GM12878 (cell line): ENCODE measurements around the gene TSPAN11. TPM values are rescaled to one million over a fixed set of nuclear protein-coding genes. Genes with fewer than 3 reads are reported as not detected.

Source experiments
- ATAC-seq: fragments of 200-7000 bp; cut with Tn5 transposase; 3 replicates; pipeline ENCODE4 v1.9.1; 2020; ENCODE audit warnings: mild to moderate bottlenecking, moderate library complexity
- BruUV-seq: library from RNA; stranded (reverse); fragments of 400-500 nt; replicated peaks from 2 replicates; lab custom pipeline; 2021; lab: Mats Ljungman, UMichigan
- CTCF ChIA-PET: fragments of 300-600 bp; sonication (Branson Sonifier 250); formaldehyde crosslinking; extraction: SDS; loops from one replicate; lab custom pipeline; 2021; ENCODE audit warnings: inconsistent platforms; lab: Yijun Ruan, JAX
- POLR2A ChIA-PET: fragments of 350-600 bp; formaldehyde crosslinking; extraction: SDS; loops from one replicate; lab custom pipeline; 2021; ENCODE audit warnings: inconsistent platforms; lab: Charles Lee
- RAD21 ChIA-PET: fragments of 300-600 bp; sonication (Branson Sonifier 250); formaldehyde crosslinking; loops from one replicate; lab custom pipeline; 2023; ENCODE audit warnings: antibody characterized with exemption; ENCODE audit not compliant: unreplicated experiment; lab: Charles Lee
- SMC1A ChIA-PET: fragments of 300-600 bp; sonication (Branson Sonifier 250); formaldehyde crosslinking; loops from one replicate; lab custom pipeline; 2023; ENCODE audit not compliant: unreplicated experiment, uncharacterized antibody; lab: Charles Lee
- DNase-seq: peaks from one replicate; pipeline ENCODE4 v3.0.0-alpha.2; 2011; ENCODE audit warnings: low read depth, low spot score
- FAIRE-seq: peaks from 3 replicates; lab custom pipeline; 2011; peaks lifted over from hg19 to GRCh38; lab: Jason Lieb, UNC
- H2AFZ ChIP-seq: 2 replicates; pipeline ENCODE4 v1.6.0; 2011; ENCODE audit warnings: low read depth, low read length, control low read depth; ENCODE audit not compliant: control insufficient read depth
- H3K27ac ChIP-seq: 2 replicates; pipeline ENCODE4 v1.5.1; 2011; ENCODE audit warnings: control low read depth; ENCODE audit not compliant: control insufficient read depth, insufficient read depth
- H3K27me3 ChIP-seq, 2 experiments: replicated peaks in 1 of 2; 2 replicates each; pipeline versions ENCODE4 v1.6.0 to v1.6.1; 2011; ENCODE audit warnings: low read length in 1 of 2; ENCODE audit not compliant: control insufficient read depth in 2 of 2, insufficient read depth in 2 of 2
- H3K36me3 ChIP-seq, 2 experiments: 2 replicates each; pipeline ENCODE4 v1.5.1; 2011; ENCODE audit warnings: low read length in 1 of 2; ENCODE audit not compliant: control insufficient read depth in 2 of 2, insufficient read depth in 2 of 2
- H3K4me1 ChIP-seq: 2 replicates; pipeline ENCODE4 v1.6.1; 2011; ENCODE audit warnings: mild to moderate bottlenecking, low read length, moderate library complexity, mixed read lengths; ENCODE audit not compliant: control insufficient read depth, insufficient read depth
- H3K4me2 ChIP-seq: 2 replicates; pipeline ENCODE4 v1.6.0; 2011; ENCODE audit warnings: control low read depth; ENCODE audit not compliant: control insufficient read depth, insufficient read depth
- H3K4me3 ChIP-seq: fragments of 200-600 bp; sonication (generic); 2 replicates; pipeline ENCODE4 v1.5.1; 2016
- H3K79me2 ChIP-seq: 2 replicates; pipeline ENCODE4 v1.6.0; 2011; ENCODE audit warnings: low read length; ENCODE audit not compliant: control insufficient read depth, insufficient read depth
- H3K9ac ChIP-seq: 2 replicates; pipeline ENCODE4 v1.8.0; 2011; ENCODE audit warnings: low read length, control low read depth, mixed read lengths; ENCODE audit not compliant: control insufficient read depth, insufficient read depth
- H3K9me3 ChIP-seq: replicated peaks from 3 replicates; pipeline ENCODE4 v1.5.1; 2011; ENCODE audit warnings: mild to moderate bottlenecking, low read length; ENCODE audit not compliant: control insufficient read depth, insufficient read depth
- H4K20me1 ChIP-seq: 2 replicates; pipeline ENCODE4 v1.6.0; 2011; ENCODE audit not compliant: control insufficient read depth, insufficient read depth
- BMI1 ChIP-seq: fragments of 450-650 bp; IDR thresholded peaks from 2 replicates; pipeline ENCODE4 v1.6.1; 2016; ENCODE audit warnings: mild to moderate bottlenecking, moderate library complexity, borderline replicate concordance
- CHD1 ChIP-seq: IDR thresholded peaks from 2 replicates; pipeline ENCODE4 v1.6.1; 2012; ENCODE audit warnings: low read depth, low read length, improper control_type of control experiment
- ESRRA ChIP-seq: IDR thresholded peaks from 2 replicates; pipeline ENCODE4 v1.6.1; 2012; ENCODE audit warnings: mild to moderate bottlenecking, low read length, improper control_type of control experiment
- MEF2A ChIP-seq: IDR thresholded peaks from 2 replicates; pipeline ENCODE4 v1.6.1; 2011; ENCODE audit warnings: low read depth, mild to moderate bottlenecking, low read length, moderate library complexity; ENCODE audit not compliant: insufficient read depth
- NR2C2 ChIP-seq: IDR thresholded peaks from 2 replicates; pipeline ENCODE4 v1.6.1; 2011; ENCODE audit warnings: borderline replicate concordance, low read depth; ENCODE audit not compliant: control insufficient read depth, insufficient read length
- NRF1 ChIP-seq: conservative IDR thresholded peaks from 2 replicates; pipeline ENCODE4 v1.6.1; 2011; ENCODE audit warnings: mild to moderate bottlenecking, low read depth, low read length, improper control_type of control experiment
- PAX5 ChIP-seq: IDR thresholded peaks from 2 replicates; pipeline ENCODE4 v1.6.1; 2011; ENCODE audit warnings: low read depth, low read length, borderline replicate concordance
- PAX8 ChIP-seq: fragments of 450-650 bp; IDR thresholded peaks from 2 replicates; pipeline ENCODE4 v1.6.1; 2017; ENCODE audit warnings: mild to moderate bottlenecking, moderate library complexity
- POLR2AphosphoS5 ChIP-seq: IDR thresholded peaks from 2 replicates; pipeline ENCODE4 v1.6.1; 2011; ENCODE audit warnings: mild to moderate bottlenecking, low read length, inconsistent platforms
- RAD21 ChIP-seq: IDR thresholded peaks from 2 replicates; pipeline ENCODE4 v1.6.1; 2011; ENCODE audit warnings: mild to moderate bottlenecking, low read depth, low read length, moderate library complexity; ENCODE audit not compliant: insufficient read depth
- SMAD5 ChIP-seq: IDR thresholded peaks from 2 replicates; pipeline ENCODE4 v1.6.1; 2016; ENCODE audit warnings: antibody characterized with exemption, low read depth
- SREBF2 ChIP-seq: IDR thresholded peaks from 2 replicates; pipeline ENCODE4 v1.6.1; 2012; ENCODE audit warnings: mild to moderate bottlenecking, low read length
- TCF3 ChIP-seq: IDR thresholded peaks from 2 replicates; pipeline ENCODE4 v1.6.1; 2012; ENCODE audit warnings: low read depth, mild to moderate bottlenecking, low read length, borderline replicate concordance; ENCODE audit not compliant: insufficient read depth
- ZBED1 ChIP-seq: IDR thresholded peaks from 2 replicates; pipeline ENCODE4 v1.6.1; 2016; ENCODE audit warnings: borderline replicate concordance
- ZBTB11 ChIP-seq: fragments of 450-650 bp; formaldehyde crosslinking; IDR thresholded peaks from 2 replicates; pipeline ENCODE4 v1.5.0; 2022; ENCODE audit warnings: mild to moderate bottlenecking, missing genetic modification characterization
- ZNF24 ChIP-seq: fragments of 450-650 bp; IDR thresholded peaks from 2 replicates; pipeline ENCODE4 v1.6.1; 2017; ENCODE audit warnings: antibody characterized with exemption, mild to moderate bottlenecking
- WGBS: methylation state at CpG from one replicate; pipeline ENCODE4 v1.1.6; 2016; ENCODE audit warnings: low lambda C conversion rate; ENCODE audit not compliant: insufficient replicate concordance, insufficient coverage; ENCODE audit errors: missing lambda C conversion rate; 5-methylcytosine and 5-hydroxymethylcytosine counted together
- in situ Hi-C: fragments of 300-500 bp; cut with MboI; formaldehyde crosslinking; loops from 9 replicates; pipeline ENCODE4 v1.14.3; 2018; ENCODE audit warnings: mixed read lengths
- intact Hi-C: fragments of 100-400 bp; cut with micrococcal nuclease; formaldehyde crosslinking; loops from one replicate; pipeline ENCODE4 v1.14.2; 2022; ENCODE audit not compliant: unreplicated experiment
- polyA plus RNA-seq, 11 experiments: library from polyadenylated mRNA; depleted of rRNA in 4 of 11; unstranded in 6 of 11; stranded (reverse) in 5 of 11; fragments of >200 nt; fragmentation: Nextera tagmentation in 4 of 11; fragmentation: Illumina TruSeq in 1 of 11; extraction: Ambion mirVana in 4 of 11; extraction: Trizol in 1 of 11; gene quantifications; 1 replicate in 1 of 11; 2 replicates in 10 of 11; pipeline versions ENCODE4 v1.2.1 to v1.2.3, GENCODE V29; 2011 to 2016; ENCODE audit warnings: inconsistent platforms in 2 of 11, missing spikeins in 2 of 11, low read depth in 1 of 11
- total RNA-seq, 4 experiments: library from RNA; depleted of rRNA in 3 of 4; stranded (reverse); fragments of >200 nt in 3 of 4; fragmentation: Illumina TruSeq in 1 of 4; extraction: Trizol in 1 of 4; gene quantifications; 2 replicates each; pipeline versions ENCODE4 v1.2.1 to v1.2.3, GENCODE V29; 2013 to 2021

The TSPAN11 gene
- total and polyA plus RNA-seq, 10 of the 15 experiments (the other 5 are each of a cell fraction or from before 2014, with no cell fraction given): under 0.01 to 0.27 (median 0.04) TPM; not detected in 6

GRCh38 chr12:30885321-30885720 lies 41.2 kb upstream of the TSPAN11 start:
- Histone ChIP-seq H2AFZ (no peak overlapping the region), H3K27ac (no peak overlapping the region), H3K9me3 (no peaks in the 10 kb centered on the region; the same call in 2 of the 3 replicates), H3K36me3 (no peaks in the 10 kb centered on the region), H3K27me3 (no peaks in the 10 kb centered on the region), H3K4me2 (no peak overlapping the region), H3K79me2 (no peaks in the 10 kb centered on the region), H3K9ac (no peak overlapping the region), H3K4me1 (no peaks in the 10 kb centered on the region), H4K20me1 (no peaks in the 10 kb centered on the region), H3K4me3 (no peak overlapping the region)
- no peak for TF ChIP-seq BMI1
- no TSS peak for BruUV-seq
- intact Hi-C loops (no loop called here), in situ Hi-C loops (no loop called here)
- FAIRE-seq: no peak
- no peak for DNase-seq
- ChIA-PET POLR2A (no interaction called here), CTCF (interaction anchor here (0.7 to 1.1 kb wide), 2 partner anchors 13 to 387 kb away, joined by 3 read pairs; no protein-coding TSS in a partner anchor), SMC1A (no interaction called here), RAD21 (no interaction called here)
- WGBS: 4% methylated on average over 2 of the region's 2 CpGs
- no peak for ATAC-seq

- ChIA-PET POLR2A (no interaction called here), SMC1A (no interaction called here), RAD21 (no interaction called here), CTCF (no interaction called here)
- no peak for ATAC-seq
- Histone ChIP-seq H3K36me3 (no peaks in the 10 kb centered on the region), H3K4me2 (no peak overlapping the region), H3K9me3 (no peaks in the 10 kb centered on the region; the same call in 2 of the 3 replicates), H3K79me2 (no peaks in the 10 kb centered on the region), H3K4me1 (no peaks in the 10 kb centered on the region), H3K4me3 (no peak overlapping the region), H3K27me3 (no peaks in the 10 kb centered on the region), H3K9ac (no peak overlapping the region), H3K27ac (no peak overlapping the region), H2AFZ (no peak overlapping the region), H4K20me1 (no peaks in the 10 kb centered on the region)
- no TSS peak for BruUV-seq
- no peak for TF ChIP-seq ESRRA
- no peak for TF ChIP-seq ZNF24
- no peak for TF ChIP-seq NRF1
- no peak for TF ChIP-seq SREBF2
- no peak for TF ChIP-seq PAX8
- no peak for TF ChIP-seq CHD1
- no peak for TF ChIP-seq POLR2AphosphoS5
- TF ChIP-seq MEF2A: no peak
- TF ChIP-seq RAD21: no peak
- TF ChIP-seq ZBED1: no peak
- TF ChIP-seq SMAD5: no peak
- TF ChIP-seq NR2C2: no peak
- TF ChIP-seq ZBTB11 (CRISPR knock-in tag): no peak
- TF ChIP-seq PAX5: no peak
- TF ChIP-seq TCF3: no peak
- intact Hi-C loops (no loop called here), in situ Hi-C loops (no loop called here)
- no peak for FAIRE-seq
- no peak for DNase-seq
Observed at GRCh38 chr12:30887226-30887625, 39.3 kb upstream of the TSPAN11 start.
